Transverse colon (tissue), 4 donors: ENCODE results near the gene CYP19A1. TPM values are rescaled to one million over a fixed set of nuclear protein-coding genes. Genes with fewer than 3 reads are reported as not detected.

Experiments
- DNase-seq: peaks from one replicate; pipeline ENCODE4 v3.0.0-alpha.2; 2019
- H3K27ac ChIP-seq, 4 donors: fragments of 200-600 bp; sonication (generic); 2 replicates each; pipeline ENCODE4 v1.5.1; 2016 to 2018; ENCODE audit warnings: inconsistent platforms in 4 of 4
- H3K27me3 ChIP-seq: fragments of 200-600 bp; sonication (generic); 2 replicates; pipeline ENCODE4 v1.5.1; 2017; ENCODE audit warnings: inconsistent platforms
- H3K36me3 ChIP-seq, 4 donors: fragments of 200-600 bp; sonication (generic); 2 replicates each; pipeline ENCODE4 v1.5.1; 2017 to 2019; ENCODE audit warnings: inconsistent platforms in 4 of 4
- H3K4me1 ChIP-seq, 4 donors: fragments of 200-600 bp; sonication (generic); 2 replicates each; pipeline ENCODE4 v1.5.1; 2017 to 2020; ENCODE audit warnings: inconsistent platforms in 4 of 4
- H3K4me3 ChIP-seq, 4 donors: fragments of 200-600 bp; sonication (generic); 1 replicate in 1 of 4; 2 replicates in 3 of 4; pipeline versions ENCODE4 v1.5.1 to v1.6.1; 2017 to 2019; ENCODE audit warnings: inconsistent platforms in 4 of 4
- H3K9me3 ChIP-seq, 2 donors: fragments of 200-600 bp; sonication (generic); 2 replicates each; pipeline ENCODE4 v1.5.1; 2017 to 2019; ENCODE audit warnings: inconsistent platforms in 2 of 2
- EP300 ChIP-seq: sonication (generic); formaldehyde crosslinking; IDR thresholded peaks from one replicate; pipeline ENCODE4 v1.6.1; 2017; ENCODE audit warnings: antibody characterized with exemption, low read depth
- POLR2A ChIP-seq: fragments of 450-650 bp; IDR thresholded peaks from one replicate; pipeline ENCODE4 v1.6.1; 2016; ENCODE audit warnings: antibody characterized with exemption, mild to moderate bottlenecking, moderate library complexity
- POLR2AphosphoS5 ChIP-seq, 3 donors: sonication (generic); formaldehyde crosslinking; IDR thresholded peaks; one replicate each; pipeline ENCODE4 v1.6.1; 2016; ENCODE audit warnings: antibody characterized with exemption in 3 of 3
- WGBS, 2 donors: methylation state at CpG; one replicate each; pipeline ENCODE4 v1.1.5; 2018; ENCODE audit warnings: low coverage in 1 of 2; 5-methylcytosine and 5-hydroxymethylcytosine counted together
- in situ Hi-C, 4 donors: fragments of 200-750 bp; cut with MboI; loops; one replicate each; pipeline versions ENCODE4 v1.15.0 to v1.15.1; 2017; ENCODE audit warnings: low sequenced_read_pairs in 3 of 4, low pct_ligation_motif_present in 1 of 4, low pct_unique_long_range_greater_than_20kb in 1 of 4
- intact Hi-C: fragments of 100-400 bp; cut with DNase I; formaldehyde crosslinking; loops from one replicate; pipeline ENCODE4 v1.15.1; 2023; ENCODE audit warnings: low total_unique reads
- total RNA-seq, 4 donors: library from RNA; depleted of rRNA; stranded (reverse); fragments of >200 nt; gene quantifications; one replicate each; pipeline ENCODE4 v1.1.0, GENCODE V29; 2016
- TF ChIP-seq, protein P1 (sequence below), 5 experiments: fragments of 200-600 bp in 3 of 5; fragments of 450-650 bp in 2 of 5; sonication (generic) in 3 of 5; IDR thresholded peaks; 1 replicate in 2 of 5; 2 replicates in 3 of 5; pipeline ENCODE4 v1.5.1; 2016 to 2017; ENCODE audit warnings: antibody characterized with exemption in 5 of 5, inconsistent platforms in 3 of 5, mild to moderate bottlenecking in 2 of 5, moderate library complexity in 1 of 5

Gene CYP19A1
- total RNA-seq, 4 donors from 2014 or later, result not detected

DNA sequence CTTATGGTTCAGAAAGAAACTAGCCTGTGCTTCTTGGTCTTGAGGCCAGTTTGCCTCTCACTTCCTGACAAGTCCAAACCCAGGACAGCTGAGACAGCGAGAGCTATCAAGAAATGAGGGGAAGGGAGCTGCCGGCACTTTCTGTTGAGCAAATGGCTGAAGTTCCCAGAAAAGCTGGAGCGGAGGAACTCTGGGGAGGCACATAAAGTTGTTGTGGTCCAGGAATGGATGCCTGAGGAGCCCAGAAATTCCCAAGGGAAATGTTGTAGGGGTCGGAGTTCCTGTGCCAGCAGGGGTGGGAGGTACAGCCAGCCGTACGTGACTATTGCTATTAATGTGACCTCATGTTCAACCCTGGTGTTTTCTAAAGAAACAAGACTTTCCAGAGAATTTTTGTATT is 144.9 kb downstream of the CYP19A1 start:
- no peak for DNase-seq
- Histone ChIP-seq H3K36me3 (no peaks in the 10 kb centered on the region), H3K27ac (no peak overlapping the region), H3K27me3 (peaks cover 14% of the 10 kb centered on the region), H3K9me3 (no peaks in the 10 kb centered on the region), H3K4me3 (no peak overlapping the region), H3K4me1 (no peaks in the 10 kb centered on the region)
- TF ChIP-seq POLR2AphosphoS5 (IDR thresholded peaks at IDR 0.05) (no peak), EP300 (no peak), POLR2A (no peak)
- TF ChIP-seq, protein P1, sequence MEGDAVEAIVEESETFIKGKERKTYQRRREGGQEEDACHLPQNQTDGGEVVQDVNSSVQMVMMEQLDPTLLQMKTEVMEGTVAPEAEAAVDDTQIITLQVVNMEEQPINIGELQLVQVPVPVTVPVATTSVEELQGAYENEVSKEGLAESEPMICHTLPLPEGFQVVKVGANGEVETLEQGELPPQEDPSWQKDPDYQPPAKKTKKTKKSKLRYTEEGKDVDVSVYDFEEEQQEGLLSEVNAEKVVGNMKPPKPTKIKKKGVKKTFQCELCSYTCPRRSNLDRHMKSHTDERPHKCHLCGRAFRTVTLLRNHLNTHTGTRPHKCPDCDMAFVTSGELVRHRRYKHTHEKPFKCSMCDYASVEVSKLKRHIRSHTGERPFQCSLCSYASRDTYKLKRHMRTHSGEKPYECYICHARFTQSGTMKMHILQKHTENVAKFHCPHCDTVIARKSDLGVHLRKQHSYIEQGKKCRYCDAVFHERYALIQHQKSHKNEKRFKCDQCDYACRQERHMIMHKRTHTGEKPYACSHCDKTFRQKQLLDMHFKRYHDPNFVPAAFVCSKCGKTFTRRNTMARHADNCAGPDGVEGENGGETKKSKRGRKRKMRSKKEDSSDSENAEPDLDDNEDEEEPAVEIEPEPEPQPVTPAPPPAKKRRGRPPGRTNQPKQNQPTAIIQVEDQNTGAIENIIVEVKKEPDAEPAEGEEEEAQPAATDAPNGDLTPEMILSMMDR (IDR thresholded peaks at IDR 0.05), result no peak
- WGBS, 2 donors, result 57 to 75% methylated on average over 3 to 6 of the region's 6 CpGs
- in situ Hi-C loops, result no loop called here
- intact Hi-C loops, result no loop called here

DNA sequence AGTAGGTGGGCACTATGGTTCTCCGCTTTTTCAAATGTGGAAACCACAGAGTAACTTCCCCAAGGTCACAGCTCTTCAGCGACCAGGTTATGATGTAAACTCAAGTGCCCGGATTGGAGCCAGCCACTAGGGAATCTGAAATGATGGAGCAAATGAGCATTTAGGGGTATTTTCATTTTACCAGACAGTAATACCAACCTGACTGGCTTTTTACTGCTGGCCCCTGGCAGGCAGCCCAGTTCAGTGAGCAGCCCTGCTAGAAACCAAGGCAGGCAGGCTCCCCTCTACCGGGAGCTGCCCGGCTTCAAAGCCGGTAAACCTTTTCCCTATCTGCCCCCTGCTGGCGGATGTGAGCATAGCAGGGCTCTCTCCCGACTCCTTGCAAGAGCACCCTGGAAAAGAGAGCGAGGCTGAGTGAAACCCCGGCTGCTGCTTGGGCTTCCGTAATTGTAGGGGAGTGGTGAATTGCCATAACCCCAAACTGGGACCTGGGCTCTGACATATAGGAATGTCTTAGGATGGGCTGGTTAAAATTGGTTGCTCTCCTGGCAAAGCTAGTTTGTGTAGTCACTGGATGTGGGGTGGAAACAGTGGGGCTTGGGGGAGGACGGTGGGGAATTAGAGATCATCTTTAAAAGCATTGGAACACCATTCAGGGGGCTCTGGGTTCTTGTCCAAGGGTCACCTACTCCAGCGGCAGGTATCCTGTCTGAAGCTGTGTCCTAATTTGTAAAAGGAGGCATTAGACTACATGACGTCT is 145.7 kb downstream of the CYP19A1 start:
- WGBS, 2 donors, result 27 to 63% methylated on average over 1 to 14 of the region's 14 CpGs
- no peak overlapping the region for H3K27ac ChIP-seq
- no peak overlapping the region for H3K4me3 ChIP-seq
- no peaks in the 10 kb centered on the region for H3K36me3 ChIP-seq
- peaks cover 14% of the 10 kb centered on the region for H3K27me3 ChIP-seq
- no peaks in the 10 kb centered on the region for H3K4me1 ChIP-seq
- in situ Hi-C loops, result no loop called here
- no peaks in the 10 kb centered on the region for H3K9me3 ChIP-seq
- peak; percentile 91 for DNase-seq
- TF ChIP-seq POLR2AphosphoS5 (IDR thresholded peaks at IDR 0.05) (no peak), EP300 (no peak), POLR2A (no peak)
- TF ChIP-seq, protein P1 (IDR thresholded peaks at IDR 0.05), result peak; percentile 89 to 97 (median 94)
- intact Hi-C loops, result no loop called here

DNA sequence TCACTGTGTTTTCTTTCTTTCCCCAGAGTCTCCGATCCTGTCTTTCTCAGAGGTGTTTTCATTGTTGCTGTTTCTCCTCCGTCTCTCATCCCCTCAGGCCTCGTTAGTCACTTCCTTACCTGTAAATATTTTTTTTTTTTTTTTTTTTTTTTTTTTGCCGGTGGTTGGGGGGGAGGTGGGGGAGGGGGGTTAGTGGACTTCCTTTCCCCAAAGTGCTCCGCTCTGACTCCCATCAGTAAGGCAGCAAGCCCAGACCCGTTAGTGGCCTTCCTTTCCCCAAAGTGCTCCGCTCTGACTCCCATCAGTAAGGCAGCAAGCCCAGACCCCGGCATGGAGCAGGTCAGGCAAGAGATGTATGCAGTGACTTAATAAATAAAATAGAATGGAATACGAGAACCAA is 146.6 kb downstream of the CYP19A1 start:
- WGBS, 2 donors, result 73 to 89% methylated on average over 3 to 9 of the region's 9 CpGs
- TF ChIP-seq, protein P1 (IDR thresholded peaks at IDR 0.05), result no peak
- TF ChIP-seq EP300 (no peak), POLR2AphosphoS5 (IDR thresholded peaks at IDR 0.05) (no peak), POLR2A (no peak)
- intact Hi-C loops, result no loop called here
- Histone ChIP-seq H3K27me3 (peaks cover 14% of the 10 kb centered on the region), H3K4me3 (no peak overlapping the region), H3K27ac (no peak overlapping the region), H3K9me3 (no peaks in the 10 kb centered on the region), H3K36me3 (no peaks in the 10 kb centered on the region), H3K4me1 (no peaks in the 10 kb centered on the region)
- in situ Hi-C loops, result no loop called here
- no peak for DNase-seq

DNA sequence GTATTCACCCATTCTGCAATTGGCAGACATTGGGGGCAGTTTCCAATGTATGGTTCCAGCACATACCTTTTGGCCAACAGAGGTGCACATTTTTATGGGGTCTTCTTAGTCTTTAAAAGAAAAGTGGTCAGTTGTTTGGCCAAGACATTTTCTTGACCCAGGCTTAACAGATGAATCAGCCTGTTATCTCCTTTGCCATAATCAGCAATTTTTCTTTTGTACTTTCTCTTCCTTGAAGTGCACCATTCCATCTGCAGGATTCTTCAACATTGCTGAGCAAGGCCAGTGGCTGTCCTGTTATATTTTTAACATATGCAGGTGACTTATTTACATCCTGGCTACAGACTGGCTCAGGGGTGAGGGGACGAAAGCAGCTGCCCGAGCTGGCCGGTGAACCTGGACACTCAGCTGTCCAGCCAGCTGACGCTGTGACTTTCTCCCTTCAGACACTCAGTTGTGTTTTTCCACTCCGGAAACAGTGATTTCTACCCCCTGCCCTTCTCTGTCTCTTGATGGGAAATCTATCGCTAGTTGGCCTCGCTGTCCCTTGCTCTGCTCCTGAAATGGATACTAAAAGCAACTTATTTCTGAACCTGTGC is 147.2 kb downstream of the CYP19A1 start:
- H3K36me3 ChIP-seq, result no peaks in the 10 kb centered on the region
- DNase-seq, result no peak
- no peak overlapping the region for H3K4me3 ChIP-seq
- TF ChIP-seq, protein P1 (IDR thresholded peaks at IDR 0.05), result no peak
- TF ChIP-seq POLR2A (no peak), POLR2AphosphoS5 (IDR thresholded peaks at IDR 0.05) (no peak), EP300 (no peak)
- no peak overlapping the region for H3K27ac ChIP-seq
- H3K9me3 ChIP-seq, result no peaks in the 10 kb centered on the region
- H3K27me3 ChIP-seq, result peaks cover 14% of the 10 kb centered on the region
- in situ Hi-C loops, result no loop called here
- WGBS, 2 donors, result 84 to 95% methylated on average over 5 to 7 of the region's 7 CpGs
- no peaks in the 10 kb centered on the region for H3K4me1 ChIP-seq
- intact Hi-C loops, result no loop called here
